H9 (cell line): ENCODE data around the gene CDH13. TPM values are rescaled to one million over a fixed set of nuclear protein-coding genes. Genes with fewer than 3 reads are reported as not detected.

Experiments used
- DNase-seq: peaks from one replicate; pipeline ENCODE4 v3.0.0-alpha.2; 2017
- H2AFZ ChIP-seq: one replicate; pipeline ENCODE4 v1.6.1; 2013; ENCODE audit warnings: mild to moderate bottlenecking, low read length, control low read depth, moderate library complexity
- H2AK5ac ChIP-seq: 2 replicates; pipeline ENCODE4 v1.6.1; 2013; ENCODE audit warnings: low read length, control low read depth, mixed read lengths; ENCODE audit not compliant: insufficient read length
- H2BK120ac ChIP-seq: one replicate; pipeline ENCODE4 v1.6.1; 2013; ENCODE audit warnings: low read depth, mild to moderate bottlenecking, low read length, control low read depth, inconsistent platforms; ENCODE audit not compliant: poor library complexity, severe bottlenecking
- H2BK12ac ChIP-seq: 2 replicates; pipeline ENCODE4 v1.6.1; 2013; ENCODE audit warnings: low read length, control low read depth, mixed read lengths, low read depth; ENCODE audit not compliant: insufficient read length
- H2BK15ac ChIP-seq: 2 replicates; pipeline ENCODE4 v1.6.1; 2013; ENCODE audit warnings: low read depth, low read length, control low read depth
- H2BK20ac ChIP-seq: one replicate; pipeline ENCODE4 v1.6.1; 2013; ENCODE audit warnings: low read depth, mild to moderate bottlenecking, low read length, control low read depth, inconsistent platforms; ENCODE audit not compliant: poor library complexity, severe bottlenecking
- H2BK5ac ChIP-seq: 2 replicates; pipeline ENCODE4 v1.6.1; 2013; ENCODE audit warnings: low read length, control low read depth, mixed read lengths; ENCODE audit not compliant: insufficient read length
- H3K14ac ChIP-seq: 2 replicates; pipeline ENCODE4 v1.6.1; 2013; ENCODE audit warnings: low read length, control low read depth; ENCODE audit not compliant: insufficient read depth
- H3K18ac ChIP-seq: 2 replicates; pipeline ENCODE4 v1.6.1; 2013; ENCODE audit warnings: low read depth, mild to moderate bottlenecking, mixed read lengths, low read length, control low read depth; ENCODE audit not compliant: insufficient read length
- H3K23ac ChIP-seq: 2 replicates; pipeline ENCODE4 v1.6.1; 2013; ENCODE audit warnings: low read length, control low read depth, mixed read lengths, low read depth; ENCODE audit not compliant: insufficient read length
- H3K23me2 ChIP-seq: 2 replicates; pipeline ENCODE4 v1.6.1; 2013; ENCODE audit warnings: low read depth, mild to moderate bottlenecking, mixed read lengths, low read length, control low read depth; ENCODE audit not compliant: insufficient read length, poor library complexity, severe bottlenecking
- H3K27ac ChIP-seq: 2 replicates; pipeline ENCODE4 v1.5.1; 2013; ENCODE audit warnings: low read length, control low read depth, mixed read lengths, low read depth; ENCODE audit not compliant: insufficient read length
- H3K27me3 ChIP-seq: 2 replicates; pipeline ENCODE4 v1.6.1; 2013; ENCODE audit warnings: low read length, control low read depth, inconsistent platforms; ENCODE audit not compliant: insufficient read depth
- H3K4ac ChIP-seq: 2 replicates; pipeline ENCODE4 v1.6.1; 2013; ENCODE audit warnings: low read depth, mild to moderate bottlenecking, control low read depth, inconsistent platforms, low read length, moderate library complexity
- H3K4me1 ChIP-seq: 2 replicates; pipeline ENCODE4 v1.6.1; 2013; ENCODE audit warnings: low read length, control low read depth, inconsistent platforms; ENCODE audit not compliant: insufficient read depth
- H3K4me2 ChIP-seq: 2 replicates; pipeline ENCODE4 v1.6.1; 2013; ENCODE audit warnings: low read length, control low read depth, mixed read lengths; ENCODE audit not compliant: insufficient read length, insufficient read depth
- H3K56ac ChIP-seq: 2 replicates; pipeline ENCODE4 v1.6.1; 2013; ENCODE audit warnings: low read depth, mild to moderate bottlenecking, mixed read lengths, low read length, control low read depth; ENCODE audit not compliant: insufficient read length
- H3K79me1 ChIP-seq: 2 replicates; pipeline ENCODE4 v1.6.1; 2013; ENCODE audit warnings: low read depth, mild to moderate bottlenecking, moderate library complexity, low read length, control low read depth, inconsistent platforms; ENCODE audit not compliant: insufficient read depth, poor library complexity, severe bottlenecking
- H3K79me2 ChIP-seq: 2 replicates; pipeline ENCODE4 v1.6.1; 2013; ENCODE audit warnings: low read length, control low read depth, inconsistent platforms; ENCODE audit not compliant: insufficient read depth
- H3K9ac ChIP-seq: 2 replicates; pipeline ENCODE4 v1.6.1; 2013; ENCODE audit warnings: low read length, control low read depth, mixed read lengths; ENCODE audit not compliant: insufficient read length; ENCODE audit errors: extremely low read depth
- H3K9me3 ChIP-seq: one replicate; pipeline ENCODE4 v1.6.1; 2013; ENCODE audit warnings: low read depth, low read length, inconsistent platforms; ENCODE audit not compliant: control insufficient read depth
- H3T11ph ChIP-seq: one replicate; pipeline ENCODE4 v1.6.1; 2013; ENCODE audit warnings: mild to moderate bottlenecking, low read length, control low read depth, inconsistent platforms
- H4K20me1 ChIP-seq: one replicate; pipeline ENCODE4 v1.6.1; 2013; ENCODE audit not compliant: control insufficient read depth, insufficient read length, insufficient read depth
- H4K5ac ChIP-seq: 2 replicates; pipeline ENCODE4 v1.6.1; 2013; ENCODE audit warnings: low read depth, mild to moderate bottlenecking, mixed read lengths, low read length, control low read depth; ENCODE audit not compliant: insufficient read length
- H4K8ac ChIP-seq: replicated peaks from 2 replicates; pipeline ENCODE4 v1.6.1; 2013; ENCODE audit warnings: low read length, control low read depth, mixed read lengths, low read depth; ENCODE audit not compliant: insufficient read length
- H4K91ac ChIP-seq: 2 replicates; pipeline ENCODE4 v1.6.1; 2013; ENCODE audit warnings: low read depth, mild to moderate bottlenecking, moderate library complexity, mixed read lengths, low read length, control low read depth; ENCODE audit not compliant: insufficient read length
- H3K27ac Mint-ChIP-seq, 3 experiments: 2 replicates in 2 of 3; 3 replicates in 1 of 3; pipeline ENCODE4 v1.8.0; 2020 to 2021; ENCODE audit warnings: mixed read lengths in 3 of 3, mild to moderate bottlenecking in 1 of 3, moderate library complexity in 1 of 3
- H3K27me3 Mint-ChIP-seq: 2 replicates; pipeline ENCODE4 v1.8.0; 2021; ENCODE audit warnings: low read depth, mild to moderate bottlenecking, moderate library complexity, mixed read lengths
- H3K36me3 Mint-ChIP-seq, 3 experiments: 2 replicates in 2 of 3; 3 replicates in 1 of 3; pipeline ENCODE4 v1.8.0; 2020 to 2021; ENCODE audit warnings: low read depth in 3 of 3, mixed read lengths in 3 of 3; ENCODE audit not compliant: insufficient read depth in 1 of 3
- H3K4me1 Mint-ChIP-seq, 2 experiments: 2 replicates each; pipeline ENCODE4 v1.8.0; 2020; ENCODE audit warnings: mixed read lengths in 2 of 2
- H3K4me3 Mint-ChIP-seq, 2 experiments: 2 replicates in 1 of 2; 3 replicates in 1 of 2; pipeline ENCODE4 v1.8.0; 2020 to 2021; ENCODE audit warnings: mild to moderate bottlenecking in 2 of 2, mixed read lengths in 2 of 2, moderate library complexity in 1 of 2
- H3K9me3 Mint-ChIP-seq, 2 experiments: 2 replicates in 1 of 2; 3 replicates in 1 of 2; pipeline ENCODE4 v1.8.0; 2020; ENCODE audit warnings: mild to moderate bottlenecking in 2 of 2, mixed read lengths in 2 of 2, moderate library complexity in 1 of 2
- WGBS: extraction: QIAGEN DNeasy Blood & Tissue Kit; methylation state at CpG from one replicate; pipeline ENCODE4 v1.1.7; 2013; ENCODE audit warnings: missing lambda C conversion rate, low lambda C conversion rate, mixed read lengths; ENCODE audit not compliant: insufficient read length; ENCODE audit errors: extremely low coverage; 5-methylcytosine and 5-hydroxymethylcytosine counted together
- total RNA-seq: library from RNA; stranded (reverse); gene quantifications from 2 replicates; pipeline ENCODE4 v1.2.1, GENCODE V29; 2021
- TF ChIP-seq, protein P1 (sequence below): fragments of 200-600 bp; sonication (generic); conservative IDR thresholded peaks from 3 replicates; pipeline ENCODE4 v1.8.0; 2021; ENCODE audit warnings: antibody characterized with exemption, mild to moderate bottlenecking

The CDH13 gene
- total RNA-seq, 1 experiment from 2014 or later, result 1.5 TPM

DNA sequence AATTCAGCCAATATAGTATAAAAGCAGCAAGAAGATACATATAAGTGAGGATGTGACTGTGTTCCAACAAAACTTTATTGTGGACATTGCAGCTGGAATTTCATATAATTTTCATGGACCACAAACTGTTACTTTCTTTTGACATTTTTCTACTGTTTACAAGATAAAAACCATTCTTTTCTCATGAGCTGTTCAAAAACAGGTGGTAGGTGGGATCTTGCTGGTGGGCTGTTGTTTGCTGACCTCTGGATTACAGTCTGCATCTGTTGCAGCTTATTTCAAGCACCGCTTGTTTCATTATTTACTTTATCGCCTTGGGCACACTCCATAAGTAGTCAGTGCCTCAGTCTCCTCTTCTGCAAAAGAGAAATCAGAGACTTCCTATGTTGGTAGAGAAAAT lies 99.5 kb downstream of the CDH13 start:
- Histone ChIP-seq H2BK20ac (no peak overlapping the region), H2BK120ac (no peak overlapping the region), H3K27ac (no peak overlapping the region), H3K79me1 (no peaks in the 10 kb centered on the region), H3K9ac (no peak overlapping the region), H3K27me3 (no peaks in the 10 kb centered on the region), H4K5ac (no peak overlapping the region), H4K20me1 (no peaks in the 10 kb centered on the region), H3K56ac (no peak overlapping the region), H3T11ph (no peak overlapping the region), H3K14ac (no peak overlapping the region), H3K79me2 (no peaks in the 10 kb centered on the region; the same call in 1 of the 2 replicates), H3K4me2 (no peak overlapping the region), H3K18ac (no peak overlapping the region), H4K8ac (no peak overlapping the region), H2BK15ac (no peak overlapping the region), H3K9me3 (no peaks in the 10 kb centered on the region), H3K4ac (no peak overlapping the region), H2BK5ac (no peak overlapping the region), H2AFZ (no peak overlapping the region), H3K23ac (no peak overlapping the region), H3K4me1 (no peaks in the 10 kb centered on the region), H2BK12ac (no peak overlapping the region), H2AK5ac (no peak overlapping the region), H4K91ac (no peak overlapping the region), H3K23me2 (no peaks in the 10 kb centered on the region)
- H3K4me1 Mint-ChIP-seq, result peaks cover 4% of the 10 kb centered on the region in 2 experiments; a peak in 2 of 4 replicates
- DNase-seq, result no peak
- no peak overlapping the region for H3K4me3 Mint-ChIP-seq
- TF ChIP-seq, protein P1, sequence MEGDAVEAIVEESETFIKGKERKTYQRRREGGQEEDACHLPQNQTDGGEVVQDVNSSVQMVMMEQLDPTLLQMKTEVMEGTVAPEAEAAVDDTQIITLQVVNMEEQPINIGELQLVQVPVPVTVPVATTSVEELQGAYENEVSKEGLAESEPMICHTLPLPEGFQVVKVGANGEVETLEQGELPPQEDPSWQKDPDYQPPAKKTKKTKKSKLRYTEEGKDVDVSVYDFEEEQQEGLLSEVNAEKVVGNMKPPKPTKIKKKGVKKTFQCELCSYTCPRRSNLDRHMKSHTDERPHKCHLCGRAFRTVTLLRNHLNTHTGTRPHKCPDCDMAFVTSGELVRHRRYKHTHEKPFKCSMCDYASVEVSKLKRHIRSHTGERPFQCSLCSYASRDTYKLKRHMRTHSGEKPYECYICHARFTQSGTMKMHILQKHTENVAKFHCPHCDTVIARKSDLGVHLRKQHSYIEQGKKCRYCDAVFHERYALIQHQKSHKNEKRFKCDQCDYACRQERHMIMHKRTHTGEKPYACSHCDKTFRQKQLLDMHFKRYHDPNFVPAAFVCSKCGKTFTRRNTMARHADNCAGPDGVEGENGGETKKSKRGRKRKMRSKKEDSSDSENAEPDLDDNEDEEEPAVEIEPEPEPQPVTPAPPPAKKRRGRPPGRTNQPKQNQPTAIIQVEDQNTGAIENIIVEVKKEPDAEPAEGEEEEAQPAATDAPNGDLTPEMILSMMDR, result no peak
- no peak overlapping the region for H3K27ac Mint-ChIP-seq
- H3K27me3 Mint-ChIP-seq, result peaks cover 3% of the 10 kb centered on the region
- no CpG with 5 or more reads among the region's 2 CpGs for WGBS
- H3K9me3 Mint-ChIP-seq, result peaks cover 4 to 10% of the 10 kb centered on the region in 2 experiments; a peak in 3 of 5 replicates
- peaks cover 0 to 10% (median 0%) of the 10 kb centered on the region in 3 experiments; a peak in 1 of 7 replicates for H3K36me3 Mint-ChIP-seq
